Lung (tissue), 12 donors: ENCODE results near the gene PFN2. TPM values are rescaled to one million over a fixed set of nuclear protein-coding genes. Genes with fewer than 3 reads are reported as not detected.

ENCODE experiments used
- ATAC-seq: fragments of 200-7000 bp; cut with Tn5 transposase; one replicate; pipeline ENCODE4 v1.9.1; 2020; ENCODE audit warnings: moderate number of reproducible peaks; ENCODE audit not compliant: insufficient read depth, low FRiP score
- DNase-seq, 3 donors: peaks; one replicate each; pipeline ENCODE4 v3.0.0-alpha.2; 2013 to 2017
- H3K27ac ChIP-seq, 2 donors: one replicate each; pipeline ENCODE4 v1.5.1; 2013; ENCODE audit warnings: mild to moderate bottlenecking in 2 of 2, moderate library complexity in 2 of 2, control low read depth in 1 of 2, inconsistent platforms in 1 of 2, low read depth in 1 of 2, low read length in 1 of 2
- H3K27me3 ChIP-seq, 3 donors: one replicate each; pipeline ENCODE4 v1.5.1; 2013; ENCODE audit warnings: low read length in 2 of 3; ENCODE audit not compliant: control insufficient read depth in 3 of 3, insufficient read depth in 3 of 3
- H3K36me3 ChIP-seq, 4 donors: one replicate each; pipeline ENCODE4 v1.5.1; 2013; ENCODE audit warnings: low read length in 4 of 4, mild to moderate bottlenecking in 1 of 4, moderate library complexity in 1 of 4; ENCODE audit not compliant: control insufficient read depth in 4 of 4, insufficient read depth in 4 of 4
- H3K4me1 ChIP-seq, 5 donors: one replicate each; pipeline ENCODE4 v1.5.1; 2013; ENCODE audit warnings: low read length in 5 of 5, mild to moderate bottlenecking in 2 of 5, moderate library complexity in 1 of 5; ENCODE audit not compliant: control insufficient read depth in 5 of 5, insufficient read depth in 5 of 5
- H3K4me3 ChIP-seq: one replicate; pipeline ENCODE4 v1.5.1; 2013; ENCODE audit warnings: mild to moderate bottlenecking, control low read depth, moderate library complexity
- H3K9ac ChIP-seq, 2 donors: one replicate each; pipeline ENCODE4 v1.5.1; 2013; ENCODE audit warnings: low read length in 2 of 2, control low read depth in 1 of 2; ENCODE audit not compliant: insufficient read depth in 1 of 2
- H3K9me3 ChIP-seq, 4 donors: one replicate each; pipeline ENCODE4 v1.5.1; 2013; ENCODE audit warnings: low read length in 3 of 4, mild to moderate bottlenecking in 1 of 4, moderate library complexity in 1 of 4; ENCODE audit not compliant: control insufficient read depth in 4 of 4, insufficient read depth in 3 of 4
- WGBS, 2 donors: extraction: QIAGEN DNeasy Blood & Tissue Kit; methylation state at CpG; one replicate each; pipeline ENCODE4 v1.1.7; 2013; 5-methylcytosine and 5-hydroxymethylcytosine counted together
- polyA plus RNA-seq, 2 donors: library from polyadenylated mRNA; stranded (reverse); fragments of 200-250 nt; gene quantifications; one replicate each; pipeline ENCODE4 v1.2.1, GENCODE V29; 2013
- total RNA-seq, 2 donors: library from RNA; depleted of rRNA in 1 of 2; stranded (reverse); fragments of >200 nt in 1 of 2; gene quantifications; one replicate each; pipeline ENCODE4 v1.2.1, GENCODE V29; 2014 to 2021
- TF ChIP-seq, protein P1 (sequence below): IDR thresholded peaks from 2 replicates; pipeline ENCODE4 v1.5.1; 2012; ENCODE audit warnings: mild to moderate bottlenecking; ENCODE audit errors: control extremely low read depth, extremely low read depth
- donor health status: control.
- donor health status: control.
- donor health status: Bipolar disorder and iron deficiency.
- donor health status: healthy.
- donor health status: DM: yes; HTN: yes; CAD: no.

The PFN2 gene
- total and polyA plus RNA-seq, 4 donors: 28.1 to 91.7 (median 49.2) TPM

DNA sequence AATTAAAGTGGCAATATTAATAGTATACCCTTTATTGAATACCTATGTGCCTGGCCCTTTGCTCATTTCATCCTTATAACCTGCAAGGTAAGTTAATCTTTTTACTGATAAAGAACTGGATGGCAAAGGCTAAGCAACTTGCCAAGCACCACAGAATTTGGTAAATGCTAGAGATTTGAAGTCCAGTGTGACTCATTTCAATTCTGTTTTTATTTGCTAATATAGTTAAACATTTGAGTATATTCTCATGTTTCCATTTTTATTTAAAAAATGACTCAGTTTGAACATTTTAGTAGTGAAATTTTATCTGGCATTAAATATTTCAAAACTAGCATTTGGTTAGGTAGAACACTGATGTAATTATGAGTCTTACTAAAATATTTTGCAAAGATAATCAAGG, 11.3 kb downstream of the PFN2 start:
- Histone ChIP-seq H3K27ac (no peak overlapping the region), H3K27me3 (no peaks in the 10 kb centered on the region), H3K4me1 (peaks cover 0 to 6% (median 2%) of the 10 kb centered on the region in 5 donors), H3K36me3 (peaks cover 0 to 8% (median 2%) of the 10 kb centered on the region in 4 donors), H3K4me3 (no peak overlapping the region), H3K9me3 (no peaks in the 10 kb centered on the region), H3K9ac (no peak overlapping the region)
- TF ChIP-seq, protein P1, sequence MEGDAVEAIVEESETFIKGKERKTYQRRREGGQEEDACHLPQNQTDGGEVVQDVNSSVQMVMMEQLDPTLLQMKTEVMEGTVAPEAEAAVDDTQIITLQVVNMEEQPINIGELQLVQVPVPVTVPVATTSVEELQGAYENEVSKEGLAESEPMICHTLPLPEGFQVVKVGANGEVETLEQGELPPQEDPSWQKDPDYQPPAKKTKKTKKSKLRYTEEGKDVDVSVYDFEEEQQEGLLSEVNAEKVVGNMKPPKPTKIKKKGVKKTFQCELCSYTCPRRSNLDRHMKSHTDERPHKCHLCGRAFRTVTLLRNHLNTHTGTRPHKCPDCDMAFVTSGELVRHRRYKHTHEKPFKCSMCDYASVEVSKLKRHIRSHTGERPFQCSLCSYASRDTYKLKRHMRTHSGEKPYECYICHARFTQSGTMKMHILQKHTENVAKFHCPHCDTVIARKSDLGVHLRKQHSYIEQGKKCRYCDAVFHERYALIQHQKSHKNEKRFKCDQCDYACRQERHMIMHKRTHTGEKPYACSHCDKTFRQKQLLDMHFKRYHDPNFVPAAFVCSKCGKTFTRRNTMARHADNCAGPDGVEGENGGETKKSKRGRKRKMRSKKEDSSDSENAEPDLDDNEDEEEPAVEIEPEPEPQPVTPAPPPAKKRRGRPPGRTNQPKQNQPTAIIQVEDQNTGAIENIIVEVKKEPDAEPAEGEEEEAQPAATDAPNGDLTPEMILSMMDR: no peak
- DNase-seq (no peak), ATAC-seq (no peak)

DNA sequence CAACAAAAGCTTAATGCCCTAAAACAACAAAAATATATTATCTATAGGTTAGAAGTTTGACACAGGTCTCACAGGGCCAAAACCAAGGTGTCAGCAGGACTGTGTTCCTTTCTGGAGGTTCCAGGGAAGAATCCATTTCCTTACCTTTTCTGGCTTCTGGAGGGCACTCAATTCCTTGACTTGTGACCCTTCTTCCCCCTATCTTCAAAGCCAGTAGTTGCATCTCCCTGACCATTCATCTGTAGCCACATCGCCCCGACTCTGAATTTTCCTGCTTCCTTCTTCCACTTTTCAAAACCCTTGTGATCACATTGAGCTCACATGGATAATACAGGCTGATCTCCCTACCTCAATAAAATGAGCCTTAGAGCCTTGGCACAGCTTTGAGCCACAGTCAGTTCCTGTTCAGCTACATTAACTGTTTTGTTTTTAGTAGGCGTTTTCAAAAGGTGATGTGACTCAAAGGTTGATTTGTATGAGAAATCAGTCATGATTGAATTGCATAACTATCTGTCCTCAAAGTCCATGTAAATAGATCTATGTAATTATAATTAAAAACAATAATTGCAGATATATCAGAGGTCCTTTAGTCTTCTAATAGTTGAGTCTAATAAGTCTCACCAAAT, 12.4 kb downstream of the PFN2 start:
- H3K36me3 ChIP-seq: peaks cover 0 to 8% (median 2%) of the 10 kb centered on the region in 4 donors
- 85 to 90% methylated on average over 3 of the region's 3 CpGs for WGBS, 2 donors
- TF ChIP-seq, protein P1: no peak
- H3K4me1 ChIP-seq: peaks cover 0 to 6% (median 0%) of the 10 kb centered on the region in 5 donors
- H3K27ac ChIP-seq: no peak overlapping the region
- no peak for DNase-seq
- no peak for ATAC-seq
- no peaks in the 10 kb centered on the region for H3K9me3 ChIP-seq
- H3K27me3 ChIP-seq: no peaks in the 10 kb centered on the region
- H3K4me3 ChIP-seq: no peak overlapping the region
- no peak overlapping the region for H3K9ac ChIP-seq

DNA sequence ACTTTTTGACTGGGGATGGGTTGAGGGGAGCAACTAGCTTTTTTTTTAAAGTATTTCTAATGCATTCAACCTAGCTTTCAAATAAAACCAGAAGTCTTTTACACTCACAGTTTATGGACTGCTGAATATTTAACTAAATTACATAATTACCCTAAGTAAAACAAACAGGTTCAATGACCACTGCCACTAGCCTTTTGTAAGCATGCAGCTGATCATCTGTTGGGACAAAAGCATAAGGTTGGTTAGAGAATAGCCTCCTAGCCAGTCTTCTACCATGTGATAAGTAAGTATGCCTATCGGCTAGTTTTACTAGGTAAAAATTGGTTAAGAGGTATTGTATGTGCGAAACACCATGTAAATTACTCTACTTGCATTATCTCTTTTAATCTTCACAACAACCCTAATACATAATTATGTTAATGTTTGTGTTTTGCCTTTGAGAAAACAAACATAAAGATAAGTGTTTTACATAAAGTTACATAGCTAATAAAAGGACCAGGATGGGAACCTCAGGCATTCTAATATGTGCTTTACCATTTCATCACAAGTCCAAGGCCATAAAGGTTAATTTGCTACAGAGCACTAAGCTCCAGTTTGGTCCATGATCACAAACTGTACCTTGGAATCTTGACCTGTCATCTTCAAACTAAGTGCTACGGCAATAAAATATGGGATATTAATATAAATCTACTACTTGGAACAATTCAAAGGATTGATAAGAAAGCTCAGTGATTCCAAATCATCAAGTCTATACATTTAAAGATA, 13.2 kb downstream of the PFN2 start:
- ATAC-seq (no peak), DNase-seq (no peak)
- TF ChIP-seq, protein P1: no peak
- WGBS, 2 donors: 99% methylated on average over 3 of the region's 3 CpGs
- peaks cover 0 to 8% (median 2%) of the 10 kb centered on the region in 4 donors for H3K36me3 ChIP-seq
- no peak overlapping the region for H3K9ac ChIP-seq
- no peak overlapping the region for H3K27ac ChIP-seq
- no peaks in the 10 kb centered on the region for H3K9me3 ChIP-seq
- H3K27me3 ChIP-seq: no peaks in the 10 kb centered on the region
- H3K4me1 ChIP-seq: peaks cover 0 to 6% (median 0%) of the 10 kb centered on the region in 5 donors
- H3K4me3 ChIP-seq: no peak overlapping the region
